ENCODE measurements around the gene INSYN2B. TPM values are rescaled to one million over a fixed set of nuclear protein-coding genes. Genes with fewer than 3 reads are reported as not detected.

Gene INSYN2B
- total RNA-seq, 1 experiment from 2014 or later = not detected

- DNase-seq (ENCODE audit: low read depth, low spot score) = no peak
Measured at GRCh38 chr5:169893571-169893970, 86.7 kb downstream of the INSYN2B start.

More at GRCh38 chr5:169893571-169893970, 86.7 kb downstream of the INSYN2B start:
- BruUV-seq (replicated peaks) = no TSS peak
- Histone ChIP-seq H3K36me3 (ENCODE audit: control insufficient read depth in 1 of 2, insufficient read depth in 2 of 2, low read length in 2 of 2) (no peaks in the 10 kb centered on the region), H3K9ac (ENCODE audit: low read length) (no peak overlapping the region), H3K4me2 (ENCODE audit: low read length) (no peak overlapping the region), H3K79me2 (ENCODE audit: insufficient read depth, low read length) (no peaks in the 10 kb centered on the region), H3K4me1 (ENCODE audit: control insufficient read depth in 1 of 2, insufficient read depth in 2 of 2, low read length in 2 of 2) (no peaks in the 10 kb centered on the region), H3K4me3 (replicated peaks in 1 of 2; ENCODE audit: low read depth in 1 of 2, low read length in 2 of 2) (no peak overlapping the region), H3K9me3 (ENCODE audit: control insufficient read depth in 1 of 2, insufficient read depth in 1 of 2, low read depth in 1 of 2, low read length in 2 of 2) (no peaks in the 10 kb centered on the region), H3K9me2 (ENCODE audit: insufficient read depth) (no peaks in the 10 kb centered on the region), H4K20me1 (ENCODE audit: insufficient read depth) (no peaks in the 10 kb centered on the region), H2AFZ (ENCODE audit: low read depth, low read length, poor library complexity, severe bottlenecking) (no peak overlapping the region), H3K27me3 (ENCODE audit: insufficient read depth, low read length) (peaks cover 41% of the 10 kb centered on the region), H3K27ac (ENCODE audit: low read depth, low read length) (no peak overlapping the region)
- no peak for TF ChIP-seq EGR1 (IDR thresholded peaks at IDR 0.05; ENCODE audit: low read depth)
- TF ChIP-seq RAD21 (IDR thresholded peaks at IDR 0.05; ENCODE audit: low read depth) = no peak
- no peak for TF ChIP-seq SRF (IDR thresholded peaks at IDR 0.05; ENCODE audit: low read depth)
- no peak for TF ChIP-seq EZH2 (IDR thresholded peaks at IDR 0.05)
- TF ChIP-seq TCF7L2 (IDR thresholded peaks at IDR 0.05; ENCODE audit: borderline replicate concordance, extremely low read depth, insufficient read depth, insufficient read length) = no peak
- no peak for TF ChIP-seq EZH2phosphoT487 (IDR thresholded peaks at IDR 0.05; ENCODE audit: borderline replicate concordance)
- TF ChIP-seq FOSL1 (IDR thresholded peaks at IDR 0.05; ENCODE audit: low read depth) = no peak
- no peak for TF ChIP-seq POLR2AphosphoS5 (IDR thresholded peaks at IDR 0.05; ENCODE audit: low read depth, low read length)
- no peak for TF ChIP-seq SIN3A (IDR thresholded peaks at IDR 0.05; ENCODE audit: low read depth)
- TF ChIP-seq CBX3 (IDR thresholded peaks at IDR 0.05; ENCODE audit: low read depth) = no peak
- no peak for TF ChIP-seq ZNF274 (IDR thresholded peaks at IDR 0.05; ENCODE audit: low read depth, low read length)
- no peak for TF ChIP-seq ZBTB33 (IDR thresholded peaks at IDR 0.05; ENCODE audit: extremely low read depth, insufficient replicate concordance, low read length)
- no peak for TF ChIP-seq REST (IDR thresholded peaks at IDR 0.05; ENCODE audit: low read depth)
- TF ChIP-seq ZFX (IDR thresholded peaks at IDR 0.05) = no peak
- TF ChIP-seq SP1 (IDR thresholded peaks at IDR 0.05; ENCODE audit: low read depth) = no peak
- TF ChIP-seq ELF1 (IDR thresholded peaks at IDR 0.05; ENCODE audit: borderline replicate concordance, low read depth) = no peak
- no peak for TF ChIP-seq CTCF (IDR thresholded peaks at IDR 0.05 in 2 of 3, conservative IDR thresholded peaks at IDR 0.05 in 1 of 3; ENCODE audit: borderline replicate concordance in 1 of 3, insufficient read depth in 1 of 3, low read depth in 2 of 3, low read length in 2 of 3)
- no peak for TF ChIP-seq YY1 (IDR thresholded peaks at IDR 0.05; ENCODE audit: extremely low read depth, insufficient replicate concordance, low read depth, low read length)
- no peak for TF ChIP-seq ATF3 (IDR thresholded peaks at IDR 0.05)
- no peak for TF ChIP-seq JUND (IDR thresholded peaks at IDR 0.05)
- RAD21 ChIA-PET (ENCODE audit: low non-redundant PET in 1 of 2, low total read pairs in 2 of 2, uncharacterized antibody in 2 of 2, unreplicated experiment in 2 of 2) = no interaction called here
- ATAC-seq = no peak
- POLR2A ChIA-PET = no interaction called here
- CTCF ChIA-PET = no interaction called here
- intact Hi-C loops (cut with micrococcal nuclease) = no loop called here
